ENCODE results near the gene PARD6B. TPM values are rescaled to one million over a fixed set of nuclear protein-coding genes. Genes with fewer than 3 reads are reported as not detected.

PARD6B gene
- total RNA-seq, 2 experiments from 2014 or later: 4.2 to 4.6 TPM

DNA sequence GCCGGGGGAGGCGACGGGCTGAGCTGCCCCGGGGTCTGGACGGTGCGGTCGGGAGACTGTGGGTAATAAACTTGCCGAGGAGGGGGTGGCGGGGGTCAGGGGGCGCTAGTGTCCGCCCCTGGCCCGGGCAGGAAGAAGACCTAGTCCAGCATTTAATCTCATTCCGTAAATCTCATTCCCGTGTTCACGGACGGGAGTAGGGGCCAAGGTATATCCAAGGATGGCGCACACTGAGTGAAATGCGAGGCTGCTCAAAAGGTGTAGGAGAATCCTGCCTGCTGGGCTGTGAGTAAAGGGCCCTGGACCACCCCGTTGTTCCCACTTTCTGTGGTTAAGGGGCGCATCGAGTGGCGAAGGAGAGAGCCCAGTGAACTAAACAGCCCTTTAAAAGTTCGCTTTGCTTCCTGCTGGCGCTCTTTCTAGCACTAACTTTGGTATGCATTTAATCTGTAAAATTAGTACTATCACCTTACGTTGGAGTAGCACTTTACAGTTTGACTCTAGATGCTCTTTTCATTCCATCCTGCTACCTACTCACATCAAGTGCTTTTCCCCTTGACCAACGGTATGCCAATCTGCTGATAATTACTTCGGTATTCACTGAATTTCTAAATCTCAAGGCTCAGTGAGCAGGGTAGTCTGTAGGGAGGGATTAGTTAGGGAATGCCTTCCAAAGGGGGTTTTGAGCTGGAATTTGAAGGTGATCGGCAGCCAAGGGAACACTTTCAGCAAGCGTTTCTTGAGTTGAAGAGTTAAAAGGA is 730 bp downstream of the PARD6B start:
- DNase-seq (no peak), ATAC-seq (no peak)
- CTCF ChIA-PET: interaction anchor here (0.9 to 1.4 kb wide), 5 partner anchors 14 to 106 kb away, joined by 3 to 5 read pairs (median 3); no protein-coding TSS in a partner anchor
- Mint-ChIP-seq H3K27me3 (no peaks in the 10 kb centered on the region), H3K4me1 (peaks cover 31% of the 10 kb centered on the region), H3K4me3 (peak overlapping the region; percentile 84), H3K36me3 (peaks cover 6% of the 10 kb centered on the region), H3K27ac (peak overlapping the region; percentile 81), H3K9me3 (ENCODE audit: low read depth) (no peaks in the 10 kb centered on the region)

- CTCF ChIA-PET: interaction anchor here (0.9 to 2.5 kb wide), 4 partner anchors 9 to 15 kb away, joined by 3 to 11 read pairs (median 4); no protein-coding TSS in a partner anchor
- Mint-ChIP-seq H3K4me3 (no peak overlapping the region), H3K9me3 (ENCODE audit: low read depth) (no peaks in the 10 kb centered on the region), H3K4me1 (peaks cover 27% of the 10 kb centered on the region), H3K27ac (no peak overlapping the region), H3K27me3 (no peaks in the 10 kb centered on the region), H3K36me3 (peaks cover 6% of the 10 kb centered on the region)
- ATAC-seq (no peak), DNase-seq (no peak)
Observed at GRCh38 chr20:50733644-50734349, 2.4 kb downstream of the PARD6B start.

DNA sequence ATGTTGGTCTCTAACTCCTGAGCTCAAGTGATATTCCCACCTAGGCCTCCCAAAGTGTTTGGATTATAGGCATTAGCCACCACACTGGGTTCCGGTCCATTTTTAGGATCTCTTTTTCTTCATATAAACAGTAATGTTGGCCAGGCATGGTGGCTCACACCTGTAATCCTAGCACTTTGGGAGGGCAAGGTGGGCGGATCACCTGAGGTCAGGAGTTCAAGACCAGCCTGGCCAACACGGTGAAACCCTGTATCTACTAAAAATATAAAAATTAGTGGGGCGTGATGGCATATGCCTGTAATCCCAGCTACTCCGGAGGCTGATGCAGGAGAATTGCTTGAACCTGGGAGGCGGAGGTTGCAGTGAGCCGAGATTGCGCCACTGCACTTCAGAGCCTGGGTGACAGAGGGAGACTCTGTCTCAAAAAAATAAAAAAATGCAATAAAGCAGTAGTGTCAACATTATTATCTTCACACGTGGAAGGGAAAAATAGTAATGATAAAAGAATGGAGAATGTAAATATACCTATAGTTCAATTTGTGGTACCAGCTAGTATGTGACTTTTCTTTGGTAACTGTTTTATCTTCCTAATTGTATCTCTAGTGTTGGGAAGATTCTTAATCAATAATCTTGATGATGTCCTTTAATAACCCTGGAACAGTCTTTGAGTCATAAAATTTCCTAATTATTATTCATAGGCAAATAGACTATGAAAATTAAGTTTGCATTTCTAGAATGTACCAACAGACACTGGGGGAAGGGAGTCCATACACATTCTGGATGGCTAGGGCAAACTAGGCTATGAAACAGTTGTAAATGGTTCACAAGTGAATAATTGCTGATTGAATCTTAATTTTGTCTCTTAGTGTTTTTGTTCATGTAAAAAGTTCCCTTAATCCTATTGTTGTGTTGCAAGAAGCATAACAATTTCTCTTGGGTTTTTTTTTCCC is 3.6 kb downstream of the PARD6B start:
- Mint-ChIP-seq H3K36me3 (peaks cover 6% of the 10 kb centered on the region), H3K9me3 (ENCODE audit: low read depth) (no peaks in the 10 kb centered on the region), H3K4me3 (no peak overlapping the region), H3K27me3 (no peaks in the 10 kb centered on the region), H3K4me1 (peaks cover 31% of the 10 kb centered on the region), H3K27ac (no peak overlapping the region)
- CTCF ChIA-PET: interaction anchor here (0.9 to 2.5 kb wide), 4 partner anchors 10 to 14 kb away, joined by 3 to 11 read pairs (median 4); no protein-coding TSS in a partner anchor
- DNase-seq: no peak
- no peak for ATAC-seq

- H3K36me3 Mint-ChIP-seq: peaks cover 7% of the 10 kb centered on the region
- no peaks in the 10 kb centered on the region for H3K27me3 Mint-ChIP-seq
- DNase-seq: no peak
- no peak for ATAC-seq
- H3K27ac Mint-ChIP-seq: no peak overlapping the region
- no peaks in the 10 kb centered on the region for H3K9me3 Mint-ChIP-seq (ENCODE audit: low read depth)
- CTCF ChIA-PET: no interaction called here
- H3K4me3 Mint-ChIP-seq: no peak overlapping the region
- H3K4me1 Mint-ChIP-seq: peaks cover 28% of the 10 kb centered on the region
Observed at GRCh38 chr20:50735813-50736212, 4.4 kb downstream of the PARD6B start.

DNA sequence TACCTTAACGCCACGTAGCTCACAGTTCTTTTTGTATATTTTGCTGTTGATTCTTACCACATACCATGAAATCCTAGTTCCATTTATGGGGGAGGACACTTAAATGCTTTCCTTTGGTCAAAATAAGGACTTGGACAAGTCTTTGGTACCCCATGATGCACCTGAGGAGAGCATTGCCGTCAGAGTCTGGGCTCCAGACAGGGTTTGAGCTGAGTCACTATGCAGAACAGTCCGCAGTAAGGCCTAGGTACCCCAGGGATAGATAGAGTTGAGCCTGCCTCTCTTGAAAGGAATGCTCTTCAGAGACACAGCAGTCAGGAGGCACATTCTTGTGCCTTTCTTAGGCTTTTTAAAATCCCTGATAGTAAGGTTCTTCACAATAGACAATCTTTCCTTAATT is 6.0 kb downstream of the PARD6B start:
- Mint-ChIP-seq H3K9me3 (ENCODE audit: low read depth) (no peaks in the 10 kb centered on the region), H3K36me3 (peaks cover 10% of the 10 kb centered on the region), H3K27ac (no peak overlapping the region), H3K4me3 (no peak overlapping the region), H3K4me1 (peaks cover 33% of the 10 kb centered on the region), H3K27me3 (no peaks in the 10 kb centered on the region)
- CTCF ChIA-PET: interaction anchor here (1.0 to 1.8 kb wide), 2 partner anchors 12 to 16 kb away, joined by 3 to 7 read pairs; no protein-coding TSS in a partner anchor
- DNase-seq (no peak), ATAC-seq (no peak)

DNA sequence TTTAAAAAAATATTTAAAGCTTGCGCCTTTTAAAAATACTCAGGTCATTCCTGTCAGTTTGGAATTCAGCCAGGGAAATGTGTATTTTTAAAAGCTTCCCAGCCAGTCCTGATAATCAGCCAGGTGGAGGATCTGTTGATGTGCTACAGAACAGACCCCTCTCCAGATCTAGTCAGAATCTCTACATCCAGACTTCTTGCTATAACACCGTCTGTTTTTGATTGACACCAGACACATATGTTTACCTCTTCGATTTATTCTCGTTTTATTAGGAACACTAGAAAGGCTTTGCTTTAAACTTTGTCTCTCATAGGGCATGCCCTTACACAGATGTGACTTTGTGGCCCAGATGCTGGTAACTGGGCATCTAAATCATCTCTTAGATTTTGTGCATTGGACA is 11.7 kb downstream of the PARD6B start:
- no peaks in the 10 kb centered on the region for H3K9me3 Mint-ChIP-seq (ENCODE audit: low read depth)
- no peak overlapping the region for H3K4me3 Mint-ChIP-seq
- DNase-seq (no peak), ATAC-seq (no peak)
- no peak overlapping the region for H3K27ac Mint-ChIP-seq
- CTCF ChIA-PET: interaction anchor here (1.5 kb wide), 1 partner anchor 12 kb away, joined by 4 read pairs; no protein-coding TSS in a partner anchor
- no peaks in the 10 kb centered on the region for H3K27me3 Mint-ChIP-seq
- H3K36me3 Mint-ChIP-seq: peaks cover 7% of the 10 kb centered on the region
- H3K4me1 Mint-ChIP-seq: peaks cover 38% of the 10 kb centered on the region

DNA sequence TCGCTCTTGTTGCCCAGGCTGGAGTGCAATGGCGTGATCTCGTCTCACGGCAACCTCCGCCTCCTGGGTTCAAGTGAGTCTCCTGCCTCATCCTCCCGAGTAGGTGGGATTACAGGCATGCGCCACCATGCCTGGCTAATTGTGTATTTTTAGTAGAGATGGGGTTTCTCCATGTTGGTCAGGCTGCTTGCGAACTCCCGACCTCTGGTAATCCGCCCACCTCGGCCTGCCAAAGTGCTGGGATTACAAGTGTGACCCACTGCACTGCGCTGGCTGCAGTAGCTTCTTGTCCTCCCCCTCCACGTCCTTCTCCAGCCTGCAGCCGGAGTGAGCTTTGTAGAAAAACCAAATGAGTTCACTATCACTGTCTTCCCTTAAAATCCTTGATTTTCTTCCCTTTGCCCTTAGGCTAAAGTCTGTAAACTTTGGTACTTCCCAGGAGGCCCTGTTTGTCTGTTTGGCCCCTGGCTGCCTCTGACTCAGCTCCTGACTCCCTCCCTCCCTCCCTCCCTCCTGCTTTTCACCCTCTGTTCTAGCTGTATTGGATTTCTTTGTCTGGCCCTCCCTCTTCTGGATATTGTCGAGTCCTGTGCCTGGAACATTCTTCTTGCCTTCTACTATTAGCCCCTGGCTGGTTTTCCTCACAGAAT is 12.9 kb downstream of the PARD6B start:
- DNase-seq (no peak), ATAC-seq (no peak)
- Mint-ChIP-seq H3K27ac (no peak overlapping the region), H3K27me3 (no peaks in the 10 kb centered on the region), H3K9me3 (ENCODE audit: low read depth) (no peaks in the 10 kb centered on the region), H3K4me3 (no peak overlapping the region), H3K4me1 (peaks cover 41% of the 10 kb centered on the region), H3K36me3 (peaks cover 7% of the 10 kb centered on the region)
- CTCF ChIA-PET: interaction anchor here (0.9 to 1.5 kb wide), 2 partner anchors 11 to 19 kb away, joined by 4 read pairs; no protein-coding TSS in a partner anchor

GRCh38 chr20:50745634-50746137 is 14.3 kb downstream of the PARD6B start:
- CTCF ChIA-PET: interaction anchor here (0.9 to 1.6 kb wide), 4 partner anchors 11 to 383 kb away, joined by 3 to 5 read pairs (median 3); no protein-coding TSS in a partner anchor
- DNase-seq (no peak), ATAC-seq (no peak)
- no peaks in the 10 kb centered on the region for H3K27me3 Mint-ChIP-seq
- H3K4me1 Mint-ChIP-seq: peaks cover 35% of the 10 kb centered on the region
- peak overlapping the region; percentile 16 for H3K27ac Mint-ChIP-seq
- H3K4me3 Mint-ChIP-seq: no peak overlapping the region
- peaks cover 11% of the 10 kb centered on the region for H3K36me3 Mint-ChIP-seq
- no peaks in the 10 kb centered on the region for H3K9me3 Mint-ChIP-seq (ENCODE audit: low read depth)

DNA sequence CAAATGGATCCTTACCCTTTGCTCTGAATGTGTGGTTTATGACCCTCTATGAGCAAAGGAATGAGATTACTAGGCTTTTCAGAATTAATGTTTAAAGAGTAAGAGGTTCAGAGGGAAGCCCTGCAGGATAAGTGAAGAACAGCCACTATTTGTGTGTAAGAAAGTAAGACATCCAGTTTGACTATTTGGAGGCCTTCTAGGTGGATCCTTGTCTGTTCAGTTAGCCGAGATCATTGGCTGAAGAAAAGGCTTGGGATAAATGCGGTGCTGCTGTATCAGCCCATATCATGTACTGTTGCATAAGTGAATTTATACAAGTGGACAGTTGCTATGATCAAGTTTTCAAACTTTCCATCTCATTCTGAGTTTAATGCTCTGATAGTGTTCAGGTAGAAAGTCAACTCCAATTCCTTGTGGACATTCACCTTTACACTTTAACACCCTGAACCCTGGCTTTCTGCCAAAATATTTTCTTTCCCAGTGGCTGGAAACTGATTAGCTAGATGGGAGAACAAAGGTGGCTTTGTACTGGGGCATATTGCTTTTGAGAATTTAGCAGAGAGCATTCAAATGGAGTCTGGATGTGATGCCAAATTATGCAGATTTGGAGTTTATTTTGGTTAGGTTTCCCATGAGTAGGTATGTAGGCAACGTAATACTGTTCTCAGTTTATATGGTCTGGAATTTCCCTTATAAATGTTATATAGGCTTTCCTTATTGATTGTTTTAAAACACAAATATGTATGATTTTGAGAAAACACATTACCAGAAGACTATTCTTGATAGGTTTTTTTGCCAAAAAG is 15.0 kb downstream of the PARD6B start:
- ATAC-seq: peak; percentile 52
- Mint-ChIP-seq H3K4me3 (no peak overlapping the region), H3K9me3 (ENCODE audit: low read depth) (no peaks in the 10 kb centered on the region), H3K27me3 (no peaks in the 10 kb centered on the region), H3K4me1 (peaks cover 29% of the 10 kb centered on the region), H3K36me3 (peaks cover 8% of the 10 kb centered on the region), H3K27ac (peak overlapping the region; percentile 16)
- CTCF ChIA-PET: interaction anchor here (0.9 to 1.6 kb wide), 5 partner anchors 12 to 382 kb away, joined by 3 to 5 read pairs (median 3); no protein-coding TSS in a partner anchor
- no peak for DNase-seq

DNA sequence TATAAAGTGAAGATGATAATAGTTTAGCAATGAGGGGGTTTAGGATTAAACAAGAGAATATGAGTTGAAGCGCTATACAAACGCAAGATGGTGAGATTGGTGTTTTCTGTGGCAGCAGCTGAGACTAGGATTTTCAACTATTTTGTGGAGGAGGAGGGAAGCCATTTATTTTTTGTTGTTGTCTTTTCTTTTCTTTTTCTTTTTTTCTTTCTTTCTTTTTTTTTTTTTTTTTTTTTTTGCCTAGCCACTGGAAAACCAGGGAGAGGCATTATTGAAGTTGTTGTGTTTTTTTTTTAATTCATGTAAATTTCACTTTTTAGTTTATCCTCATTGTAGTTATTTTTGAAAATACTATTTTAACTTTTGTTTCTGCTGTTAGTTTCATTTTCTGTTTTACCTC is 15.9 kb downstream of the PARD6B start:
- no peak for ATAC-seq
- H3K27me3 Mint-ChIP-seq: no peaks in the 10 kb centered on the region
- peaks cover 27% of the 10 kb centered on the region for H3K4me1 Mint-ChIP-seq
- no peak for DNase-seq
- H3K9me3 Mint-ChIP-seq (ENCODE audit: low read depth): no peaks in the 10 kb centered on the region
- peaks cover 8% of the 10 kb centered on the region for H3K36me3 Mint-ChIP-seq
- peak overlapping the region; percentile 83 for H3K27ac Mint-ChIP-seq
- H3K4me3 Mint-ChIP-seq: peak overlapping the region; percentile 64
- CTCF ChIA-PET: interaction anchor here (0.7 to 1.5 kb wide), 4 partner anchors 13 to 1213 kb away, joined by 3 to 5 read pairs (median 4); partner anchors contain the start of gene PARD6B

DNA sequence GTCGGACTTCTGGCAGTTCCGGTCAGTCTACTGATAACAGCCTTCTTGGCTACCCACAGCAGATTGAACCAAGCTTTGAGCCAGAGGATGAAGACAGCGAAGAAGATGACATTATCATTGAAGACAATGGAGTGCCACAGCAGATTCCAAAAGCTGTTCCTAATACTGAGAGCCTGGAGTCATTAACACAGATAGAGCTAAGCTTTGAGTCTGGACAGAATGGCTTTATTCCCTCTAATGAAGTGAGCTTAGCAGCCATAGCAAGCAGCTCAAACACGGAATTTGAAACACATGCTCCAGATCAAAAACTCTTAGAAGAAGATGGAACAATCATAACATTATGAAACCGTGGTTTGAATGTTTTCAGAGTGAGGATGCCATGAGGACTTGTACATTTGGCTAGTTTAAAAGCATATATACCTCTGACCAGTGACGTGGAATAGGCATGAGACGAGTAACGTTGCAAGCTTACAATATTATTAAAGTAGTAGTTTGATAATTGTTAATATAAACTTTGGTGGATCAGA is 18.8 kb downstream of the PARD6B start:
- CTCF ChIA-PET: interaction anchor here (0.5 to 3.1 kb wide), 13 partner anchors 9 to 245 kb away, joined by 3 to 18 read pairs (median 5); partner anchors contain the start of gene BCAS4
- peaks cover 25% of the 10 kb centered on the region for H3K4me1 Mint-ChIP-seq
- no peaks in the 10 kb centered on the region for H3K9me3 Mint-ChIP-seq (ENCODE audit: low read depth)
- DNase-seq: peak; percentile 19
- no peak overlapping the region for H3K27ac Mint-ChIP-seq
- peaks cover 8% of the 10 kb centered on the region for H3K36me3 Mint-ChIP-seq
- ATAC-seq: no peak
- no peaks in the 10 kb centered on the region for H3K27me3 Mint-ChIP-seq
- no peak overlapping the region for H3K4me3 Mint-ChIP-seq
